Neural crest cell (in vitro differentiated cells): ENCODE measurements around the gene WAS. TPM values are rescaled to one million over a fixed set of nuclear protein-coding genes. Genes with fewer than 3 reads are reported as not detected.

ENCODE experiments used
- DNase-seq: peaks from one replicate; pipeline ENCODE4 v3.0.0; 2021; ENCODE audit warnings: low read depth, mixed read lengths, low spot score
- H3K27ac Mint-ChIP-seq: one replicate; pipeline ENCODE4 v1.8.0; 2021; ENCODE audit warnings: mild to moderate bottlenecking, mixed read lengths; ENCODE audit not compliant: unreplicated experiment
- H3K27me3 Mint-ChIP-seq: 2 replicates; pipeline ENCODE4 v1.8.0; 2021; ENCODE audit warnings: low read depth, mild to moderate bottlenecking, mixed read lengths
- H3K36me3 Mint-ChIP-seq: 2 replicates; pipeline ENCODE4 v1.8.0; 2021; ENCODE audit warnings: low read depth, mild to moderate bottlenecking, mixed read lengths
- H3K4me1 Mint-ChIP-seq: 2 replicates; pipeline ENCODE4 v1.8.0; 2021; ENCODE audit warnings: mixed read lengths
- H3K4me3 Mint-ChIP-seq: one replicate; pipeline ENCODE4 v1.8.0; 2021; ENCODE audit warnings: mild to moderate bottlenecking, mixed read lengths
- H3K9me3 Mint-ChIP-seq: 2 replicates; pipeline ENCODE4 v1.8.0; 2021; ENCODE audit warnings: mixed read lengths
- total RNA-seq: library from RNA; stranded (reverse); gene quantifications from 2 replicates; pipeline ENCODE4 v1.2.1, GENCODE V29; 2021
- TF ChIP-seq, protein P1 (sequence below): fragments of 200-600 bp; sonication (generic); conservative IDR thresholded peaks from 2 replicates; pipeline ENCODE4 v1.5.0; 2021; ENCODE audit warnings: antibody characterized with exemption, mild to moderate bottlenecking

The WAS gene
- total RNA-seq, 1 donor from 2014 or later: 0.70 TPM

DNA sequence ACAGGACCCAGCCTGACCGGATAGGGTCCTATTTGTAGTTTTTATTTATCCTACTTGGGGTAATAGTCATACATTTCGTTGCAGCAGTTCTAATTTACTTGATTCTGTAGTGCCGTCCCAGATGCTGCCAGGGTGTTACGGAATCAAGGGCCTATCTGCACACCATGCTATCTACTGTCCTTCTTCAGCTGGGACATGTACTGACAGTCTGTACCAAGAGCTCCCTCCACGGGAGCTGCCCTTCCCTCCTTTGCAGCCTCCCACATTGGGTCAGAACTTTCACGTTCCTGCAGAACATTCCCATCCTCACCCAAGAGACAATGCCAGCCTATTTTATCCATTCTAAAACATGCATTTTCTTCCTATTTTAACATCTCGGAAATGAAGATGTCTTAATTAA lies 19.6 kb downstream of the WAS start:
- H3K9me3 Mint-ChIP-seq: no peaks in the 10 kb centered on the region

DNA sequence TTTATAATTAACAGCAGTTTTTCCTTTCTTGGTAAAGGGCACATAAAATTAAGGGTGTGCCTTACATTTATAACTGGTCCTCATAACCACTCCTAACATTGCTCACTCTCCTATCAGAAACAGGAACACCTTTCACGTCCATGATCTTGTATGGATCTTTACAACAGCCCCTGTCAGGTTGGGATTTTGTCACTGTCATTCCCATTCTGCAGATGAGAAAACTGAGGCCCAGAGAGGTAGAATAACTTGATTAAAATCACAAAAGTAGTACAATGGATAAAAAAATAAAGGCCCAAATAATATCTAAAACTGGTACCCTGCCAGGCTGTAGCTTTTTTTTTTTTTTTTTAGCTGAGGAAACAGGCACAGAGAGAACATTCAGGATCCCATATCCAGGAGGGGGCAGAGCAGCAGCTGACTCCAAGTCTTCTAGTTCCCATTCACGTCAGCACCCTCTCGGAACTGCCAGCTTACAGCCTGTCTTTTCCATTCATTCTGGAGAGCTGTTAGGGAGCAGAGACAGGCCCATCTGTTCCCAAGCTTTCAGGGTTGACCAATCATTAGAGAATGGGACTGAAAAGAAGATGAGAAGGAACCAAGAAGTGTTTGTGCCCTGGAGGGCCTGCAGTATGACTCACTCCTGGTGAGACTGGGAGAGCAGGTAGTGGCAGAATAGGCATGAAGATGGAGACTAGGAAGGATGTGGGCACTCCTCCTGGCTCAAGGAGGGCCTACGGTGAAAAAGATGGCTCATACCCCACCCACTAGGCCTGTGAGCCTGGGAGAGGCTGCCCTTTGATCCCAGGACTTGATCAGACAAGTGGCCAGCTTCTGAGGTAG lies 20.3 kb downstream of the WAS start:
- Mint-ChIP-seq H3K4me3 (no peak overlapping the region), H3K9me3 (no peaks in the 10 kb centered on the region), H3K36me3 (peaks cover 15% of the 10 kb centered on the region), H3K4me1 (peaks cover 7% of the 10 kb centered on the region), H3K27ac (no peak overlapping the region), H3K27me3 (no peaks in the 10 kb centered on the region)
- TF ChIP-seq, protein P1, sequence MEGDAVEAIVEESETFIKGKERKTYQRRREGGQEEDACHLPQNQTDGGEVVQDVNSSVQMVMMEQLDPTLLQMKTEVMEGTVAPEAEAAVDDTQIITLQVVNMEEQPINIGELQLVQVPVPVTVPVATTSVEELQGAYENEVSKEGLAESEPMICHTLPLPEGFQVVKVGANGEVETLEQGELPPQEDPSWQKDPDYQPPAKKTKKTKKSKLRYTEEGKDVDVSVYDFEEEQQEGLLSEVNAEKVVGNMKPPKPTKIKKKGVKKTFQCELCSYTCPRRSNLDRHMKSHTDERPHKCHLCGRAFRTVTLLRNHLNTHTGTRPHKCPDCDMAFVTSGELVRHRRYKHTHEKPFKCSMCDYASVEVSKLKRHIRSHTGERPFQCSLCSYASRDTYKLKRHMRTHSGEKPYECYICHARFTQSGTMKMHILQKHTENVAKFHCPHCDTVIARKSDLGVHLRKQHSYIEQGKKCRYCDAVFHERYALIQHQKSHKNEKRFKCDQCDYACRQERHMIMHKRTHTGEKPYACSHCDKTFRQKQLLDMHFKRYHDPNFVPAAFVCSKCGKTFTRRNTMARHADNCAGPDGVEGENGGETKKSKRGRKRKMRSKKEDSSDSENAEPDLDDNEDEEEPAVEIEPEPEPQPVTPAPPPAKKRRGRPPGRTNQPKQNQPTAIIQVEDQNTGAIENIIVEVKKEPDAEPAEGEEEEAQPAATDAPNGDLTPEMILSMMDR: no peak
- DNase-seq: no peak

More for the DNA sequence above, 19.6 kb downstream of the WAS start:
- Mint-ChIP-seq H3K36me3 (peaks cover 12% of the 10 kb centered on the region), H3K4me1 (peaks cover 11% of the 10 kb centered on the region), H3K4me3 (no peak overlapping the region), H3K27me3 (no peaks in the 10 kb centered on the region), H3K27ac (no peak overlapping the region)
- DNase-seq: no peak
- TF ChIP-seq, protein P1: no peak

- no peak overlapping the region for H3K4me3 Mint-ChIP-seq
- DNase-seq: no peak
- no peaks in the 10 kb centered on the region for H3K27me3 Mint-ChIP-seq
- peaks cover 10% of the 10 kb centered on the region for H3K36me3 Mint-ChIP-seq
- H3K27ac Mint-ChIP-seq: no peak overlapping the region
- peaks cover 2% of the 10 kb centered on the region for H3K9me3 Mint-ChIP-seq
- TF ChIP-seq, protein P1: no peak
- H3K4me1 Mint-ChIP-seq: no peaks in the 10 kb centered on the region
Observed at GRCh38 chrX:48705871-48706270, 22.3 kb downstream of the WAS start.

DNA sequence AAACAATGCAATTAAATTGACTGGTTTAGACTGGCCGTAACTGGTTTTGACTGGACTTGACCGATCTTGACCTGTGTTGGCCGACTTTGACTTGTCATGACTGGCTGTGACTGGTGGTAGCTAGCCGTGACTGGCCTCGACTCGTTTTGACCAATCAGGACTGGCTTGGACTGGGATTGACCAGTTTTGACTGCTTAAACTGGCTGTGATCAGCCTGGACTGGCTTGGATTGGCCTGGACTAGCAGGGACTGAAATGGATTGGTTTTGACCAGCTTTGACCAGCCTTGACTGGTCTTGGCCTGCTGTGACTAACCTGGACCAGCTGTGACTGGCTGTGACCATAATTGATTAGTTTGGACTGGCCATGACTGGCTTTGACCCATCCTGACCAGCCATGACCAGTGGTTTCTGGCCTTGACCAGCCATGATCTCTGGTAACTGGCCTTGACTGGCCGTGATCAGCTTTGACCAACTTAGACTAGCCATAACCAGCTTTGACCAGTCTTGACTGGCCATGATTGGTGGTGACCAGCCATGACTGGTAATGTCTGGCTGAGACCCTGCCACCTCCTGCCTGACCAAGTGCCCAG lies 26.0 kb downstream of the WAS start:
- Mint-ChIP-seq H3K27me3 (no peaks in the 10 kb centered on the region), H3K36me3 (peaks cover 3% of the 10 kb centered on the region), H3K27ac (no peak overlapping the region), H3K9me3 (peaks cover 3% of the 10 kb centered on the region), H3K4me3 (no peak overlapping the region), H3K4me1 (no peaks in the 10 kb centered on the region)
- TF ChIP-seq, protein P1: no peak
- DNase-seq: no peak

DNA sequence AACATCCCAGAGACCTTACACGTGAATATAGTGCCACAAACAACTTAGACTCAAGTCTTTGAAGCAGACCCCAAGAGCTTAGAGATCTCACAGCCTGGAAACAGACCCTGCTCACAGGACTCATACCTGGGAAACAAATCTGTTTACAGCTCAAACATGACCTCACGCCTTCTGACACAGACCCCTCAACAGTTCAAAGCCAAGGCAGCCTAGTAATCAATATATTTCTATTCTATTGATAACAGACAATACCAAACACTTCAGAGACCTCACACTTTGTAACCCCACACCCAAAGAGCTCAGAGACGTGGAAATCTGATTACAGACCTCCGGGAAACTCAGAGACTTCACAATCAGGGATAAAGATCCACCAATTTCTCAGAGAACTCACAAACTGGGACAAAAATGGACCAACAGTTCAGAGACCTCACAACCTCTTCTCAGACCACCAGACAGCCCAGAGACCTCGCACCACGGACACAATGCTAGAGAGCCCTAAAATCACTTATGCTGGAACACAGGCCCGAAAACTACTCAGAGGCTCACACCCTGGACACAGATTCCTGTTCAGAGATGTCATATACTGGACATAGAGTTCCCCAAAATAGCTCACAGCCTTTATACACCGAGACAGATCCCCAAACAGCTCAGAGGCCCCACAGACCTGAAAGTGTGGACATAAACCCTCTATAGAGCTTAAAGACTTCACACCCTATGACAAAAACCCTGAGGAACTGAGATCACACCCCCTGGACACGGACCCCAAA lies 27.7 kb downstream of the WAS start:
- peak overlapping the region; percentile 79 for H3K27ac Mint-ChIP-seq
- peaks cover 3% of the 10 kb centered on the region for H3K9me3 Mint-ChIP-seq
- peaks cover 3% of the 10 kb centered on the region for H3K36me3 Mint-ChIP-seq
- no peak overlapping the region for H3K4me3 Mint-ChIP-seq
- TF ChIP-seq, protein P1: no peak
- no peaks in the 10 kb centered on the region for H3K27me3 Mint-ChIP-seq
- no peaks in the 10 kb centered on the region for H3K4me1 Mint-ChIP-seq
- DNase-seq: no peak
